Measurements from ENCODE around the gene CNTROB. TPM values are rescaled to one million over a fixed set of nuclear protein-coding genes. Genes with fewer than 3 reads are reported as not detected.
A peak's percentile ranks its signal among the peaks of the same experiment; 100 is the strongest.

The CNTROB gene
- polyA plus RNA-seq, 1 donor from 2014 or later = 48.7 TPM

DNA sequence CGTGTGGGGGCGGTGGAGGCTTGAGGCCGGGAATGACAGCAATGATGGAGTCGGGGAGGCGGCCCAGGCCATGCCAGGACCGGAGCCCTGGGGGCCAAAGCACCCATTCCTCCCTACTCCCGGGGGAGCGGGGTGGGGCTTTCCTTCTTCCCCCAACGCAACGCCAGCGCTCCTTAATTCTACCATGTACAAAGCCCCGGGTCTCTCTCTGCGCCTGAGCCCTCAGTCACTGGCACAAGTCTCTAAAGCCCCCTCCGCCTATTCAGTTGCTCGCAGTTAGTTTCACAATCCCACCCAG is 15.7 kb upstream of the CNTROB start:
- H3K4me2 ChIP-seq (ENCODE audit: low read length) = peak overlapping the region; percentile 51
- no peaks in the 10 kb centered on the region for H3K9me3 ChIP-seq (ENCODE audit: low read length)
- H3K79me2 ChIP-seq (replicated peaks; ENCODE audit: insufficient read depth, low read length) = no peaks in the 10 kb centered on the region
- peak overlapping the region; percentile 83 for H3K27ac ChIP-seq (ENCODE audit: low read length)
- H2AFZ ChIP-seq (ENCODE audit: low read depth, low read length) = peak overlapping the region; percentile 60
- no peaks in the 10 kb centered on the region for H3K9me2 ChIP-seq (ENCODE audit: insufficient read depth, low read length)
- no peaks in the 10 kb centered on the region for H3K36me3 ChIP-seq (ENCODE audit: insufficient read depth, low read length)
- TF ChIP-seq POLR2AphosphoS5 (IDR thresholded peaks at IDR 0.05) = no peak
- no peak for TF ChIP-seq SMC3 (conservative IDR thresholded peaks at IDR 0.05; ENCODE audit: poor library complexity)
- no peak for TF ChIP-seq TAF1 (IDR thresholded peaks at IDR 0.05; ENCODE audit: low read depth)
- TF ChIP-seq, protein P1, sequence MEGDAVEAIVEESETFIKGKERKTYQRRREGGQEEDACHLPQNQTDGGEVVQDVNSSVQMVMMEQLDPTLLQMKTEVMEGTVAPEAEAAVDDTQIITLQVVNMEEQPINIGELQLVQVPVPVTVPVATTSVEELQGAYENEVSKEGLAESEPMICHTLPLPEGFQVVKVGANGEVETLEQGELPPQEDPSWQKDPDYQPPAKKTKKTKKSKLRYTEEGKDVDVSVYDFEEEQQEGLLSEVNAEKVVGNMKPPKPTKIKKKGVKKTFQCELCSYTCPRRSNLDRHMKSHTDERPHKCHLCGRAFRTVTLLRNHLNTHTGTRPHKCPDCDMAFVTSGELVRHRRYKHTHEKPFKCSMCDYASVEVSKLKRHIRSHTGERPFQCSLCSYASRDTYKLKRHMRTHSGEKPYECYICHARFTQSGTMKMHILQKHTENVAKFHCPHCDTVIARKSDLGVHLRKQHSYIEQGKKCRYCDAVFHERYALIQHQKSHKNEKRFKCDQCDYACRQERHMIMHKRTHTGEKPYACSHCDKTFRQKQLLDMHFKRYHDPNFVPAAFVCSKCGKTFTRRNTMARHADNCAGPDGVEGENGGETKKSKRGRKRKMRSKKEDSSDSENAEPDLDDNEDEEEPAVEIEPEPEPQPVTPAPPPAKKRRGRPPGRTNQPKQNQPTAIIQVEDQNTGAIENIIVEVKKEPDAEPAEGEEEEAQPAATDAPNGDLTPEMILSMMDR (IDR thresholded peaks at IDR 0.05; ENCODE audit: poor library complexity, severe bottlenecking) = no peak
- no peak for TF ChIP-seq EZH2 (IDR thresholded peaks at IDR 0.05; ENCODE audit: borderline replicate concordance, insufficient read depth, low read length, poor library complexity, severe bottlenecking)
- TF ChIP-seq RAD21 (conservative IDR thresholded peaks at IDR 0.05) = no peak
- TF ChIP-seq, protein P2, sequence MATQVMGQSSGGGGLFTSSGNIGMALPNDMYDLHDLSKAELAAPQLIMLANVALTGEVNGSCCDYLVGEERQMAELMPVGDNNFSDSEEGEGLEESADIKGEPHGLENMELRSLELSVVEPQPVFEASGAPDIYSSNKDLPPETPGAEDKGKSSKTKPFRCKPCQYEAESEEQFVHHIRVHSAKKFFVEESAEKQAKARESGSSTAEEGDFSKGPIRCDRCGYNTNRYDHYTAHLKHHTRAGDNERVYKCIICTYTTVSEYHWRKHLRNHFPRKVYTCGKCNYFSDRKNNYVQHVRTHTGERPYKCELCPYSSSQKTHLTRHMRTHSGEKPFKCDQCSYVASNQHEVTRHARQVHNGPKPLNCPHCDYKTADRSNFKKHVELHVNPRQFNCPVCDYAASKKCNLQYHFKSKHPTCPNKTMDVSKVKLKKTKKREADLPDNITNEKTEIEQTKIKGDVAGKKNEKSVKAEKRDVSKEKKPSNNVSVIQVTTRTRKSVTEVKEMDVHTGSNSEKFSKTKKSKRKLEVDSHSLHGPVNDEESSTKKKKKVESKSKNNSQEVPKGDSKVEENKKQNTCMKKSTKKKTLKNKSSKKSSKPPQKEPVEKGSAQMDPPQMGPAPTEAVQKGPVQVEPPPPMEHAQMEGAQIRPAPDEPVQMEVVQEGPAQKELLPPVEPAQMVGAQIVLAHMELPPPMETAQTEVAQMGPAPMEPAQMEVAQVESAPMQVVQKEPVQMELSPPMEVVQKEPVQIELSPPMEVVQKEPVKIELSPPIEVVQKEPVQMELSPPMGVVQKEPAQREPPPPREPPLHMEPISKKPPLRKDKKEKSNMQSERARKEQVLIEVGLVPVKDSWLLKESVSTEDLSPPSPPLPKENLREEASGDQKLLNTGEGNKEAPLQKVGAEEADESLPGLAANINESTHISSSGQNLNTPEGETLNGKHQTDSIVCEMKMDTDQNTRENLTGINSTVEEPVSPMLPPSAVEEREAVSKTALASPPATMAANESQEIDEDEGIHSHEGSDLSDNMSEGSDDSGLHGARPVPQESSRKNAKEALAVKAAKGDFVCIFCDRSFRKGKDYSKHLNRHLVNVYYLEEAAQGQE (IDR thresholded peaks at IDR 0.05; ENCODE audit: borderline replicate concordance) = no peak
- TF ChIP-seq MXI1 (conservative IDR thresholded peaks at IDR 0.05; ENCODE audit: poor library complexity, severe bottlenecking) = no peak
- no peak for TF ChIP-seq EP300 (conservative IDR thresholded peaks at IDR 0.05; ENCODE audit: poor library complexity, severe bottlenecking)
- peak overlapping the region; percentile 84 for H3K9ac ChIP-seq (ENCODE audit: low read length)
- no peaks in the 10 kb centered on the region for H4K20me1 ChIP-seq (ENCODE audit: insufficient read depth)
- no peaks in the 10 kb centered on the region for H3K27me3 ChIP-seq (ENCODE audit: insufficient read depth, low read depth, low read length)
- peaks cover 9% of the 10 kb centered on the region for H3F3A ChIP-seq (ENCODE audit: insufficient read depth, low read length, poor library complexity, severe bottlenecking)
- H3K4me3 ChIP-seq (ENCODE audit: low read length) = peak overlapping the region; percentile 83

DNA sequence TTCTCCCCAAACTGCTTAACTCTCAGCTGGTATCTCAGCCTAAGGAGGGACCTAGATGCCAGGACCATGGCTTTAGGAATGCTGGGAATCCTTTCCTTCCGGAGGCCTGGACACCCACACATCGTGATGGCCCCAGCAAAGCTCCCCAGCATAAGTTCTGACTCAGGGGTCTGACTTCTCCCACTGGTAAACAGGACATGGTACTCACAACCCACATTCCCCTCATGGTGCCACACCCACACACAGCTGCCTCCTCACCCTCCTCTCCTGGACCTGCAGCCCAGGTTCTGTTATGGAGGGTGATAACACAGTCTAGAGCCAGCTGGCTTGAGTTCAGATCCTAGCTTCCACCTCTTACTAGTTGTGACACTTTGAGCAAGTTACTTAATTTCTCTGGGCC is 15.2 kb upstream of the CNTROB start:
- Histone ChIP-seq H4K20me1 (ENCODE audit: insufficient read depth) (no peaks in the 10 kb centered on the region), H2AFZ (ENCODE audit: low read depth, low read length) (no peak overlapping the region), H3K9ac (ENCODE audit: low read length) (peak overlapping the region; percentile 84), H3K27me3 (ENCODE audit: insufficient read depth, low read depth, low read length) (no peaks in the 10 kb centered on the region), H3K79me2 (replicated peaks; ENCODE audit: insufficient read depth, low read length) (no peaks in the 10 kb centered on the region), H3K27ac (ENCODE audit: low read length) (no peak overlapping the region), H3K4me3 (ENCODE audit: low read length) (peak overlapping the region; percentile 83), H3K4me2 (ENCODE audit: low read length) (no peak overlapping the region), H3K36me3 (ENCODE audit: insufficient read depth, low read length) (no peaks in the 10 kb centered on the region), H3F3A (ENCODE audit: insufficient read depth, low read length, poor library complexity, severe bottlenecking) (peaks cover 9% of the 10 kb centered on the region), H3K9me2 (ENCODE audit: insufficient read depth, low read length) (no peaks in the 10 kb centered on the region), H3K9me3 (ENCODE audit: low read length) (no peaks in the 10 kb centered on the region)
- TF ChIP-seq SMC3 (conservative IDR thresholded peaks at IDR 0.05; ENCODE audit: poor library complexity) (no peak), EZH2 (IDR thresholded peaks at IDR 0.05; ENCODE audit: borderline replicate concordance, insufficient read depth, low read length, poor library complexity, severe bottlenecking) (no peak), TAF1 (IDR thresholded peaks at IDR 0.05; ENCODE audit: low read depth) (no peak), EP300 (conservative IDR thresholded peaks at IDR 0.05; ENCODE audit: poor library complexity, severe bottlenecking) (no peak), MXI1 (conservative IDR thresholded peaks at IDR 0.05; ENCODE audit: poor library complexity, severe bottlenecking) (no peak), POLR2AphosphoS5 (IDR thresholded peaks at IDR 0.05) (no peak), RAD21 (conservative IDR thresholded peaks at IDR 0.05) (no peak)
- TF ChIP-seq, protein P2 (IDR thresholded peaks at IDR 0.05; ENCODE audit: borderline replicate concordance) = no peak
- TF ChIP-seq, protein P1 (IDR thresholded peaks at IDR 0.05; ENCODE audit: poor library complexity, severe bottlenecking) = no peak

All from neural cell (in vitro differentiated cells).